ENCODE data around the gene PIP5K1B.

The PIP5K1B gene

GRCh38 chr9:68739621-68740174 is 34.7 kb downstream of the PIP5K1B start:
- no peak for DNase-seq

- DNase-seq: no peak
Observed at GRCh38 chr9:68740561-68740960, 35.5 kb downstream of the PIP5K1B start.

- DNase-seq: no peak
Observed at GRCh38 chr9:68741234-68741633, 36.2 kb downstream of the PIP5K1B start.

GRCh38 chr9:68741704-68742332 is 36.8 kb downstream of the PIP5K1B start:
- no peak for DNase-seq

- no peak for DNase-seq
Observed at GRCh38 chr9:68742333-68742730, 37.3 kb downstream of the PIP5K1B start.

GRCh38 chr9:68744426-68744825 is 39.4 kb downstream of the PIP5K1B start:
- DNase-seq: no peak

GRCh38 chr9:68746525-68746924 is 41.5 kb downstream of the PIP5K1B start:
- no peak for DNase-seq

GRCh38 chr9:68747043-68747533 is 42.0 kb downstream of the PIP5K1B start:
- no peak for DNase-seq

GRCh38 chr9:68749135-68749534 is 44.1 kb downstream of the PIP5K1B start:
- DNase-seq: no peak

GRCh38 chr9:68749579-68750159 is 44.6 kb downstream of the PIP5K1B start:
- DNase-seq: no peak

GRCh38 chr9:68750255-68750654 is 45.2 kb downstream of the PIP5K1B start:
- DNase-seq: no peak

GRCh38 chr9:68750786-68751185 is 45.7 kb downstream of the PIP5K1B start:
- no peak for DNase-seq

- no peak for DNase-seq
Observed at GRCh38 chr9:68751556-68751955, 46.5 kb downstream of the PIP5K1B start.

GRCh38 chr9:68755051-68755450 is 50.0 kb downstream of the PIP5K1B start:
- DNase-seq: no peak

- DNase-seq: no peak
Observed at GRCh38 chr9:68755752-68756151, 50.7 kb downstream of the PIP5K1B start.

GRCh38 chr9:68759981-68760673 is 55.1 kb downstream of the PIP5K1B start:
- no peak for DNase-seq

GRCh38 chr9:68760674-68761333 is 55.8 kb downstream of the PIP5K1B start:
- no peak for DNase-seq

GRCh38 chr9:68762570-68762969 is 57.5 kb downstream of the PIP5K1B start:
- no peak for DNase-seq

- DNase-seq: no peak
Observed at GRCh38 chr9:68763104-68763503, 58.1 kb downstream of the PIP5K1B start.

- DNase-seq: no peak
Observed at GRCh38 chr9:68768619-68769018, 63.6 kb downstream of the PIP5K1B start.

GRCh38 chr9:68769852-68770251 is 64.8 kb downstream of the PIP5K1B start:
- DNase-seq: no peak

GRCh38 chr9:68771376-68771775 is 66.3 kb downstream of the PIP5K1B start:
- DNase-seq: no peak

GRCh38 chr9:68775003-68775730 is 70.1 kb downstream of the PIP5K1B start:
- DNase-seq: peak; percentile 59
